ENCODE results near the gene RNASE11.

Gene RNASE11

GRCh38 chr14:20587489-20588154 is at the start of gene RNASE11:
Gene RNASE11, minus strand, starts transcription at chr14:20588001.
- DNase-seq (ENCODE audit: low read depth): no peak
- TF ChIP-seq CTCF (IDR thresholded peaks at IDR 0.05; ENCODE audit: low read depth, low read length, missing control alignments): no peak
- H3K4me3 ChIP-seq (ENCODE audit: low read depth, low read length): no peak within 1 kb of the TSS

- DNase-seq (ENCODE audit: low read depth): no peak
- TF ChIP-seq CTCF (IDR thresholded peaks at IDR 0.05; ENCODE audit: low read depth, low read length, missing control alignments): no peak
- H3K4me3 ChIP-seq (ENCODE audit: low read depth, low read length): peak overlapping the region; percentile 51
Observed at GRCh38 chr14:20632831-20633691, 45.3 kb upstream of the RNASE11 start.

GRCh38 chr14:20632448-20632830 is 44.6 kb upstream of the RNASE11 start:
- no peak for DNase-seq (ENCODE audit: low read depth)

GRCh38 chr14:20631880-20632389 is 44.1 kb upstream of the RNASE11 start:
- TF ChIP-seq CTCF (IDR thresholded peaks at IDR 0.05; ENCODE audit: low read depth, low read length, missing control alignments): no peak
- DNase-seq (ENCODE audit: low read depth): no peak
- peak overlapping the region; percentile 51 for H3K4me3 ChIP-seq (ENCODE audit: low read depth, low read length)

More at GRCh38 chr14:20632448-20632830, 44.6 kb upstream of the RNASE11 start:
- H3K4me3 ChIP-seq (ENCODE audit: low read depth, low read length): peak overlapping the region; percentile 51
- no peak for TF ChIP-seq CTCF (IDR thresholded peaks at IDR 0.05; ENCODE audit: low read depth, low read length, missing control alignments)

- DNase-seq (ENCODE audit: low read depth): no peak
- H3K4me3 ChIP-seq (ENCODE audit: low read depth, low read length): peak overlapping the region; percentile 51
- no peak for TF ChIP-seq CTCF (IDR thresholded peaks at IDR 0.05; ENCODE audit: low read depth, low read length, missing control alignments)
Observed at GRCh38 chr14:20631023-20631879, 43.5 kb upstream of the RNASE11 start.

- H3K4me3 ChIP-seq (ENCODE audit: low read depth, low read length): peak overlapping the region; percentile 51
- no peak for TF ChIP-seq CTCF (IDR thresholded peaks at IDR 0.05; ENCODE audit: low read depth, low read length, missing control alignments)
- DNase-seq (ENCODE audit: low read depth): peak; percentile 61
Observed at GRCh38 chr14:20630340-20631022, 42.7 kb upstream of the RNASE11 start.
